ENCODE measurements around the gene HACD2.

- TF ChIP-seq CTCF (IDR thresholded peaks at IDR 0.05; ENCODE audit: extremely low read depth in 1 of 2, insufficient read depth in 1 of 2, low read depth in 1 of 2, low read length in 2 of 2), result no peak
- TF ChIP-seq POLR2A (IDR thresholded peaks at IDR 0.05; ENCODE audit: low read depth, low read length), result no peak
- TF ChIP-seq MAX (IDR thresholded peaks at IDR 0.05; ENCODE audit: insufficient read depth, insufficient read length), result no peak
- TF ChIP-seq POLR2AphosphoS5 (IDR thresholded peaks at IDR 0.05; ENCODE audit: insufficient read depth, low read depth, low read length), result no peak
- no peak for TF ChIP-seq EZH2 (IDR thresholded peaks at IDR 0.05; ENCODE audit: borderline replicate concordance, low read depth, low read length, severe bottlenecking)
- no peak for TF ChIP-seq FOS (IDR thresholded peaks at IDR 0.05; ENCODE audit: borderline replicate concordance, insufficient read depth, low read length)
Measured at GRCh38 chr3:123451186-123451585, 133.7 kb downstream of the HACD2 start.

Measured in endothelial cell of umbilical vein (primary cell).